ENCODE data around the gene ADGRV1.

DNA sequence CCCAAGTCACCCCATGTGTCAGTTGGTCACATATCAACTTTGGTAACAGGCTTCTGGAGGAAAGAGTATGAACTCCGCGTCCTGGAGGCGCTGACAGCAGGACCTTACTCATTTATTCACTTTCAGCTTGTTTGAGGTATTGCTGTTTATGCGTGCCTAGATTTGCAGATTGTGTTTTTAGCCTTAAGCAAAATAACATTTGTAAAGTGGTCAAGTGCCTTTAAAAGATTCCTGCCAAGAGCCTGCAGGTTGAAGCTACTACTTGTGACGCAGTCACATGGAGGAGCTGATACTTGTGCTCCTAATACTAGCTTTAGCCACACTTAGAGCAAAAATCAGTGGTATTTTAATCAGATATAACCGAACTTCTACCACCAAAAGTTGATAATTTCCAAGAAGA is 351.3 kb downstream of the ADGRV1 start:
- TF ChIP-seq CTCF (IDR thresholded peaks at IDR 0.05; ENCODE audit: insufficient read depth, low read depth, low read length) (no peak), EZH2 (IDR thresholded peaks at IDR 0.05; ENCODE audit: insufficient read depth, low read length) (no peak)
